ENCODE results near the gene RASA1. TPM values are rescaled to one million over a fixed set of nuclear protein-coding genes. Genes with fewer than 3 reads are reported as not detected.
"Not testable (repeated sequence)": the region's sequence is repeated elsewhere in the genome, so short reads cannot be mapped to it uniquely, and the experiment has no call there.

The RASA1 gene
- polyA plus RNA-seq (ENCODE audit: insufficient read length in 3 of 3) = 10 to 100 TPM; 50.8 to 55.2 (median 51.9) TPM

GRCh38 chr5:87267574-87268125, at the start of gene RASA1:
RASA1 (plus strand) TSS chr5:87267883; CDS start chr5:87268452, 569 bp downstream.
- peak; percentile 81 to 90 (median 87) for DNase-seq (ENCODE audit: low read depth in 3 of 3, low spot score in 2 of 3)

GRCh38 chr5:87229780-87230179, 37.9 kb upstream of the RASA1 start:
- no peak for DNase-seq (ENCODE audit: low read depth in 3 of 3, low spot score in 2 of 3)

GRCh38 chr5:87231037-87231808, 36.5 kb upstream of the RASA1 start:
- DNase-seq (ENCODE audit: low read depth in 3 of 3, low spot score in 2 of 3) = no peak

GRCh38 chr5:87233143-87233542, 34.5 kb upstream of the RASA1 start:
- DNase-seq (ENCODE audit: low read depth in 3 of 3, low spot score in 2 of 3) = no peak

GRCh38 chr5:87241555-87241954, 26.1 kb upstream of the RASA1 start:
- DNase-seq (ENCODE audit: low read depth in 3 of 3, low spot score in 2 of 3) = no peak

- DNase-seq (ENCODE audit: low read depth in 3 of 3, low spot score in 2 of 3) = no peak
Measured at GRCh38 chr5:87242242-87242641, 25.4 kb upstream of the RASA1 start.

GRCh38 chr5:87243161-87243844, 24.4 kb upstream of the RASA1 start:
- no peak for DNase-seq (ENCODE audit: low read depth in 3 of 3, low spot score in 2 of 3)

GRCh38 chr5:87245451-87245850, 22.2 kb upstream of the RASA1 start:
- no peak for DNase-seq (ENCODE audit: low read depth in 3 of 3, low spot score in 2 of 3)

GRCh38 chr5:87246061-87246460, 21.6 kb upstream of the RASA1 start:
- no peak for DNase-seq (ENCODE audit: low read depth in 3 of 3, low spot score in 2 of 3)

GRCh38 chr5:87252283-87252605, 15.4 kb upstream of the RASA1 start:
- DNase-seq (ENCODE audit: low read depth in 3 of 3, low spot score in 2 of 3) = no peak

GRCh38 chr5:87254035-87254434, 13.6 kb upstream of the RASA1 start:
- DNase-seq (ENCODE audit: low read depth in 3 of 3, low spot score in 2 of 3) = no peak

- no peak for DNase-seq (ENCODE audit: low read depth in 3 of 3, low spot score in 2 of 3)
Measured at GRCh38 chr5:87258507-87258906, 9.2 kb upstream of the RASA1 start.

GRCh38 chr5:87260604-87261192, 7.0 kb upstream of the RASA1 start:
- no peak for DNase-seq (ENCODE audit: low read depth in 3 of 3, low spot score in 2 of 3)

GRCh38 chr5:87263498-87263897, 4.2 kb upstream of the RASA1 start:
- DNase-seq (ENCODE audit: low read depth in 3 of 3, low spot score in 2 of 3) = no peak

GRCh38 chr5:87266914-87267573, 639 bp upstream of the RASA1 start:
- peak in 1 of 3 donors; percentile 1 for DNase-seq (ENCODE audit: low read depth in 3 of 3, low spot score in 2 of 3)

- DNase-seq (ENCODE audit: low read depth in 3 of 3, low spot score in 2 of 3) = peak; percentile 59 to 66 (median 63)
Measured at GRCh38 chr5:87268126-87268969, 665 bp downstream of the RASA1 start.

GRCh38 chr5:87268970-87269377, 1.3 kb downstream of the RASA1 start:
- no peak for DNase-seq (ENCODE audit: low read depth in 3 of 3, low spot score in 2 of 3)

GRCh38 chr5:87270888-87271287, 3.2 kb downstream of the RASA1 start:
- not testable (repeated sequence) for DNase-seq (ENCODE audit: low read depth in 3 of 3, low spot score in 2 of 3)

- DNase-seq (ENCODE audit: low read depth in 3 of 3, low spot score in 2 of 3) = no peak
Measured at GRCh38 chr5:87276655-87277054, 9.0 kb downstream of the RASA1 start.

- no peak for DNase-seq (ENCODE audit: low read depth in 3 of 3, low spot score in 2 of 3)
Measured at GRCh38 chr5:87277279-87277835, 9.7 kb downstream of the RASA1 start.
